Measurements from ENCODE around the gene CPT1B. TPM values are rescaled to one million over a fixed set of nuclear protein-coding genes. Genes with fewer than 3 reads are reported as not detected.

The CPT1B gene
- total RNA-seq, 2 donors from 2014 or later, result 83.5 to 105 TPM

- no peak within 1 kb of the TSS for H3K27ac ChIP-seq (ENCODE audit: low read depth, low read length)
- Mint-ChIP-seq H3K4me3 (peak within 1 kb of the TSS; percentile 86), H3K27ac (peak within 1 kb of the TSS; percentile 65), H3K4me1 (peaks cover 9% of the 10 kb centered on the region), H3K27me3 (ENCODE audit: insufficient read depth) (peaks cover 55% of the 10 kb centered on the region), H3K9me3 (no peaks in the 10 kb centered on the region), H3K36me3 (ENCODE audit: low read depth) (peaks cover 3% of the 10 kb centered on the region)
- peak within 1 kb of the TSS; percentile 41 for H3K9ac ChIP-seq (ENCODE audit: extremely low read depth, low read length, poor library complexity, severe bottlenecking)
- peaks cover 4% of the 10 kb centered on the region for H3K36me3 ChIP-seq (ENCODE audit: control insufficient read depth, insufficient read depth, low read length)
- TF ChIP-seq CTCF (conservative IDR thresholded peaks at IDR 0.05), result peak; percentile 98
- peak within 1 kb of the TSS; percentile 93 for H3K4me3 ChIP-seq (ENCODE audit: low read length)
- no peaks in the 10 kb centered on the region for H3K4me1 ChIP-seq (ENCODE audit: control insufficient read depth, insufficient read depth, low read length)
- H3K27me3 ChIP-seq (ENCODE audit: control insufficient read depth, insufficient read depth, low read length, poor library complexity, severe bottlenecking), result peaks cover 34% of the 10 kb centered on the region
- DNase-seq, result peak; percentile 99
- WGBS, 2 experiments (ENCODE audit: insufficient coverage in 1 of 2, insufficient read length in 1 of 2), result 3 to 8% methylated on average over 15 to 56 of the region's 61 CpGs
- no peaks in the 10 kb centered on the region for H3K9me3 ChIP-seq (ENCODE audit: control insufficient read depth, low read length)
Observed at GRCh38 chr22:50562523-50563412, 15.5 kb downstream of the CPT1B start, which contains the start of gene SYCE3. Gene SYCE3, minus strand, starts transcription at chr22:50562919. Its CDS starts 6,514 bp downstream, at chr22:50556405.

- WGBS, 2 experiments (ENCODE audit: insufficient coverage in 1 of 2, insufficient read length in 1 of 2), result 87 to 91% methylated on average over 7 to 18 of the region's 34 CpGs
- H3K36me3 Mint-ChIP-seq (ENCODE audit: low read depth), result no peaks in the 10 kb centered on the region
- peaks cover 55% of the 10 kb centered on the region for H3K27me3 Mint-ChIP-seq (ENCODE audit: insufficient read depth)
- H3K4me3 Mint-ChIP-seq, result peak overlapping the region; percentile 25
- DNase-seq, result no peak
- no peak for TF ChIP-seq CTCF (conservative IDR thresholded peaks at IDR 0.05)
- Histone ChIP-seq H3K27ac (ENCODE audit: low read depth, low read length) (no peak overlapping the region), H3K4me1 (ENCODE audit: control insufficient read depth, insufficient read depth, low read length) (no peaks in the 10 kb centered on the region), H3K36me3 (ENCODE audit: control insufficient read depth, insufficient read depth, low read length) (no peaks in the 10 kb centered on the region), H3K27me3 (ENCODE audit: control insufficient read depth, insufficient read depth, low read length, poor library complexity, severe bottlenecking) (peaks cover 34% of the 10 kb centered on the region), H3K9me3 (ENCODE audit: control insufficient read depth, low read length) (no peaks in the 10 kb centered on the region), H3K4me3 (ENCODE audit: low read length) (no peak overlapping the region), H3K9ac (ENCODE audit: extremely low read depth, low read length, poor library complexity, severe bottlenecking) (no peak overlapping the region)
- peaks cover 9% of the 10 kb centered on the region for H3K4me1 Mint-ChIP-seq
- H3K9me3 Mint-ChIP-seq, result no peaks in the 10 kb centered on the region
- H3K27ac Mint-ChIP-seq, result peak overlapping the region; percentile 3
Observed at GRCh38 chr22:50561401-50562358, 16.5 kb downstream of the CPT1B start.

GRCh38 chr22:50560034-50560433, 18.2 kb downstream of the CPT1B start:
- Histone ChIP-seq H3K9me3 (ENCODE audit: control insufficient read depth, low read length) (no peaks in the 10 kb centered on the region), H3K36me3 (ENCODE audit: control insufficient read depth, insufficient read depth, low read length) (no peaks in the 10 kb centered on the region), H3K27ac (ENCODE audit: low read depth, low read length) (no peak overlapping the region), H3K4me3 (ENCODE audit: low read length) (no peak overlapping the region), H3K27me3 (ENCODE audit: control insufficient read depth, insufficient read depth, low read length, poor library complexity, severe bottlenecking) (peaks cover 34% of the 10 kb centered on the region), H3K4me1 (ENCODE audit: control insufficient read depth, insufficient read depth, low read length) (no peaks in the 10 kb centered on the region), H3K9ac (ENCODE audit: extremely low read depth, low read length, poor library complexity, severe bottlenecking) (no peak overlapping the region)
- no peaks in the 10 kb centered on the region for H3K9me3 Mint-ChIP-seq
- DNase-seq, result no peak
- no peaks in the 10 kb centered on the region for H3K36me3 Mint-ChIP-seq (ENCODE audit: low read depth)
- 84 to 86% methylated on average over 3 of the region's 3 CpGs for WGBS, 2 experiments (ENCODE audit: insufficient coverage in 1 of 2, insufficient read length in 1 of 2)
- H3K27ac Mint-ChIP-seq, result no peak overlapping the region
- H3K4me1 Mint-ChIP-seq, result peaks cover 9% of the 10 kb centered on the region
- H3K27me3 Mint-ChIP-seq (ENCODE audit: insufficient read depth), result peaks cover 51% of the 10 kb centered on the region
- no peak for TF ChIP-seq CTCF (conservative IDR thresholded peaks at IDR 0.05)
- no peak overlapping the region for H3K4me3 Mint-ChIP-seq

Data from endodermal cell (in vitro differentiated cells).